HG03097 (cell line): ENCODE measurements around the gene MPHOSPH8.
"Not testable (repeated sequence)": the region's sequence is repeated elsewhere in the genome, so short reads cannot be mapped to it uniquely, and the experiment has no call there.

ENCODE experiments used
- ATAC-seq: cut with Tn5 transposase; IDR thresholded peaks from one replicate; pipeline ENCODE4 v1.9.1; 2021; ENCODE audit not compliant: unreplicated experiment, low FRiP score

MPHOSPH8 gene

DNA sequence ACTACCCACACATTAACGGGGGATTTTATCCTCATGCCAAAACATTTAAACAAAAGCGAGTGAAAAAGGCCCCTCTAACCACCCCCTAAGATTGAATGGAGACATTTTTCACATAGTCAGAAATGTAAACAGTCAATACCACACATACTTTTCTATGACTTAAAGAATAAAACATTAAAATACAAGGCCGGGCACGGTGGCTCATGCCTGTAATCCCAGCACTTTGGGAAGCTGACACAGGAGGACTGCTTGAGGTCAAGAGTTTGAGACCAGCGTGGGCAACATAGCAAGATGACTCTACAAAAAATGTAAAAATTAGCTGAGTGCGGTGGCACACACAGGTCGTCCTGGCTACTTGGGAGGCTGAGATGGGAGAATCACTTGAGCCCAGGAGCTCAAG lies 47.3 kb downstream of the MPHOSPH8 start:
- no peak for ATAC-seq

DNA sequence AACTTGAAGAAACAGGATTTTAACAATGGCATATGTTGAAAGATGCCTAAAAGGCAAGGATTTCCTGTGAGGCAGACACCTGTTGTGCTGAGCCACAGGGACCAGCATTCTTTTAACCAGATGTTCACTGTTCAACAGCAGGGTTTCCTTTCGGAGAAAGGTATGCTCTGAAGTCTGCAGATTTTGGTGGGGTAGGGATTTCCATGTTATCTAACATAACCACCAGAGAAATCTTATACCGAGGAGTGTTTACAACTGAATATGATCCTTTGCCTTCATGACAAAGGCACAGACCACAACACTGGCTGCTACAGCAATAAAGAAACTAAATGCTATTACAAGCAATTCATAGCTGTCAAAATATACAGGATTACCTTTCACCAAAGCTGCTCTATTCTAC lies 48.1 kb downstream of the MPHOSPH8 start:
- ATAC-seq = no peak

DNA sequence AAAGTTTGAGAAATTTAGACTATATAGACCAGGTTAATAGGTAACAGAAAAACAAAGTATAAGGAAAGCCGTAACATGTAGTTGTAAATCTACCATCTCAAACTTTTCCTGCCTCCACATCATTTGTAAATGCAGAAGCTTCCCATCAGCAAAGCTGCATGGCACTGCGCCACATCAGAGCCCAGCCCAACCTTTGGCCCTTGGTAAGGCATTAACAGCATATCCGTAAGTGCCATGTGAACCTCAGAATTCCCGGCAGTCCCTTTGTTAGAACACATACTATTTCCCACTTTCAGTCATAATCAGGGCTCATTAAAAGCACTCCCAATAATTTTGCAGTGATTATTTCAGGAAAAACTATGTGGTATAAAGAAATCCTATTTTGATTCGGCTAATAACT lies 51.6 kb downstream of the MPHOSPH8 start:
- ATAC-seq = no peak

DNA sequence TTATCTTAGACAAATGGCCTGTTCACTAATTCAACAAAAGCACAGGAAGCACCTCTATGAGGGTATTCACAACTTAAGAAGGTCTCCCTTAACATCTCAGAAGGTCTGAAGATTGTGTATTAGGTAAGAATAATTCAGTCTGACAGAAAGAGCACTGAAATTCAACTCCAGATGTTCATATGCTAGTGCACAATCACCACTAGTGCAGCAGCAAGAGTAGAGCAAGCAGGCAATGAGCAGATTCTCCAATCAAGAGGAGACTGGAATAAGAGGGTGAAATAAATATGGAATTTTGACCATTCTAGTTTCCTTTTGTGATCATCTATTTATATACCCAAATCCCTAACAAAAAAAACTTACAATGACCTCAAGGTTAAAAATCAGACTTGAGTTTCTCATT lies 52.0 kb downstream of the MPHOSPH8 start:
- ATAC-seq = no peak

GRCh38 chr13:19691447-19691846 lies 58.0 kb downstream of the MPHOSPH8 start:
- not testable (repeated sequence) for ATAC-seq

- no peak for ATAC-seq
Measured at GRCh38 chr13:19695428-19695827, 62.0 kb downstream of the MPHOSPH8 start.

DNA sequence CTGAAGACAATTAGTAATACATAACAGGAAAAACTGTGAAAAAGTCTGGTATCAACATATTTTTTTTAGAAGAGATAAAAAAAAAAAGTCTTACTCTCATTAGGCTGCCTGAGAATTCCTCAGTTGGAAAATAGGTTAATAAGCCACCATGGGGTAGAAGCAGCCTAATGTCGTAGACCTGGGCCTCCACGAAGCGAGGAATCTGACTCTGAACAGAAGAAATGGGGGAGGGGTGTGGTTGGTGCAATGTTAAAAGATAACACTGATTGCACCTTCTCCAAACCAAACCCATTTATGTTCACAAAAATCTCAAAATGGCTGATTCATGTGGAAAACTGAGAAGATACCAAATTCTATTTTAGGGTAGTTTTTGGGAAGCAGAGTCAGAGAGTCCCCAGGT lies 62.4 kb downstream of the MPHOSPH8 start:
- no peak for ATAC-seq

GRCh38 chr13:19700963-19701362 lies 67.5 kb downstream of the MPHOSPH8 start:
- ATAC-seq = not testable (repeated sequence)

GRCh38 chr13:19701619-19702018 lies 68.2 kb downstream of the MPHOSPH8 start:
- ATAC-seq = not testable (repeated sequence)

DNA sequence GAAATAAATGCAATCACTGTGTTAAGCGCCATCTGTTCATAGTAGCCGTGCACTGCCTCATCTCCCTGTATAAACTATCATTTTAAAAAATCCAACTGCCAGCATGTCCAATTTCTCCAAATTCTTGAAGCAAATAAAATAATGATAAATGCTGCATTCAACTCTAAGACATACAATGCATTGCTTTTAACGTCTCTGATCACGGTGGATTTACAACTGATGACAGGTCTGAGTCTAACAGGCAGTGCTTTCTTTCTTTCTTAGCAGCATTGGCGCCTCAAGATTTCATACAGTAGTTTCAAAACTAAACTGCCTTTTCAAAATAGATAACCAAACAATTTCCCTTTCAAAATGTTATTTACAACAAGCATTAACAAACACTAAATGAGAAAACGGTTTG lies 70.8 kb downstream of the MPHOSPH8 start:
- not testable (repeated sequence) for ATAC-seq

DNA sequence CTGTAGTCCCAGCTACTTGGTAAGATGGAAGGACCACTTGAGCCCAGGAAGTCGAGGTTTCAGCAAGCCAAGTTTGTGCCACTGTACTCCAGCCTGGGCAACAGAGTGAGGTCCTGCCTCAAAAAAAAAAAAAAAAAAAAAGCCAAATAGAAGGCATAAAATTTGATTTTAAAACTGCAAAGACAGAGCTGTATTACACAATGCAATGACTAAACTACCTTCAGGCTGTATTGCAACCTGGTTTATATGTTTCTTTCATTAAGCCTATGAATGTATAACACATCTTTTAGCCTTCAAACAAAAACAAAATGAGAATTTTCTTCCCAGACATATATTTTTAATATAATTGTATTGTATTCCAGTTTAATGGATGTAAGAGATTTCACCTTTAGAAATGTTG lies 75.6 kb downstream of the MPHOSPH8 start:
- ATAC-seq = not testable (repeated sequence)

DNA sequence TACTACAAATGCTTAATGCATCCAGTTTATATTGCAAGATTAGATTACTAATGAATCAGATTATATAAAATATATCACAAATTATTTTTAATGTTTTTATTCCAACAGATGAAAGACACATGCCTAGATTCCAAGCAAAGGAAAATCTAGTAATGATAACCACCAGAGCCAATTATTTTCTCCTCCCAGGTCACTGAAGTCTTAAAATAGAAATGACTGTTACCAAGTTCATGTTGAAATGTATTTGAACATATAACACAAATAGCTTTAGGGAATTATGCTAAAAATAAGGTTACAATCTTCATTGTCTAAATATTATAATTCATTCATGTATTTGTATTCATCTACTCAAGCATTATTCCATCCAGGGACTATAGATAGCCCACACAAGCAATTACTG lies 76.3 kb downstream of the MPHOSPH8 start:
- ATAC-seq = not testable (repeated sequence)

- no peak for ATAC-seq
Measured at GRCh38 chr13:19713186-19713965, 79.9 kb downstream of the MPHOSPH8 start.

- ATAC-seq = no peak
Measured at GRCh38 chr13:19720039-19720438, 86.6 kb downstream of the MPHOSPH8 start.
